Sciatic nerve (tissue), 2 donors: ENCODE data around the gene GCNT2. TPM values are rescaled to one million over a fixed set of nuclear protein-coding genes. Genes with fewer than 3 reads are reported as not detected.

Source experiments
- ATAC-seq: fragments of 200-7000 bp; cut with Tn5 transposase; one replicate; pipeline ENCODE4 v1.9.1; 2020; ENCODE audit warnings: mild to moderate bottlenecking, moderate library complexity
- DNase-seq: peaks from one replicate; pipeline ENCODE4 v3.0.0-alpha.2; 2020; ENCODE audit warnings: low spot score
- intact Hi-C: fragments of 100-400 bp; cut with DNase I; formaldehyde crosslinking; loops from one replicate; pipeline ENCODE4 v1.14.2; 2022
- total RNA-seq: library from RNA; stranded (reverse); fragmentation: NEBNext Ultra II Directional; extraction: Animal tissue kit (Norgen Biotek cat#: 25700); gene quantifications from one replicate; pipeline ENCODE4 v1.2.1, GENCODE V29; 2021
- donor health status: DM: no; HTN: no; CAD: no.
- donor health status: DM: no; HTN: no; CAD: no.

The GCNT2 gene
- total RNA-seq, 1 donor from 2014 or later, result 2.6 TPM

GRCh38 chr6:10676403-10676802 lies 155.3 kb downstream of the GCNT2 start:
- DNase-seq (no peak), ATAC-seq (no peak)
- intact Hi-C loops, result no loop called here

GRCh38 chr6:10678456-10678855 lies 157.3 kb downstream of the GCNT2 start:
- no peak for DNase-seq
- intact Hi-C loops, result no loop called here
- no peak for ATAC-seq

Other genes starting within 250 kb of the GCNT2 start
- 1.6 TPM for gene TFAP2A, start 106.3 kb upstream of the GCNT2 start, total RNA-seq
- 1.1 TPM for gene C6orf52, start 173.3 kb downstream of the GCNT2 start, total RNA-seq
- gene PAK1IP1, start 173.6 kb downstream of the GCNT2 start, total RNA-seq, result 12.3 TPM
- 79.5 TPM for gene TMEM14C, start 201.7 kb downstream of the GCNT2 start, total RNA-seq
- gene TMEM14B, start 226.5 kb downstream of the GCNT2 start, total RNA-seq, result 58.9 TPM